ENCODE measurements around the gene ISCA2. TPM values are rescaled to one million over a fixed set of nuclear protein-coding genes. Genes with fewer than 3 reads are reported as not detected.
"Not testable (repeated sequence)": the region's sequence is repeated elsewhere in the genome, so short reads cannot be mapped to it uniquely, and the experiment has no call there.

Gene ISCA2, protein sequence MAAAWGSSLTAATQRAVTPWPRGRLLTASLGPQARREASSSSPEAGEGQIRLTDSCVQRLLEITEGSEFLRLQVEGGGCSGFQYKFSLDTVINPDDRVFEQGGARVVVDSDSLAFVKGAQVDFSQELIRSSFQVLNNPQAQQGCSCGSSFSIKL
- total RNA-seq (35.3 TPM), polyA plus RNA-seq (34.1 TPM)
- long read RNA-seq, donor 1, transcript ISCA2-204 (4 exons, 2,626 nt): major isoform, 5 of 7 reads
- long read RNA-seq, donor 1, partial matches to known transcripts: 0 of 7 reads
- long read RNA-seq, donor 1, other reads (novel, unspliced or antisense): 0 of 7 reads
- long read RNA-seq, donor 2: 0 reads
- long read RNA-seq, donor 3, transcript ISCA2-204 (4 exons, 2,626 nt): major isoform, 66 of 74 reads
- long read RNA-seq, donor 3, partial matches to known transcripts: 5 of 74 reads
- long read RNA-seq, donor 3, other reads (novel, unspliced or antisense): 0 of 74 reads
- long read RNA-seq, donor 4, transcript ISCA2-204 (4 exons, 2,626 nt): major isoform, 20 of 23 reads
- long read RNA-seq, donor 4, partial matches to known transcripts: 0 of 23 reads
- long read RNA-seq, donor 4, other reads (novel, unspliced or antisense): 0 of 23 reads
- long read RNA-seq, donor 5, transcript ISCA2-204 (4 exons, 2,626 nt): major isoform, 68 of 84 reads
- long read RNA-seq, donor 5, transcript ISCA2-203 (3 exons, 925 nt): minor isoform, 5 of 84 reads
- long read RNA-seq, donor 5, partial matches to known transcripts: 11 of 84 reads
- long read RNA-seq, donor 5, other reads (novel, unspliced or antisense): 0 of 84 reads
- long read RNA-seq, donor 6, transcript ISCA2-204 (4 exons, 2,626 nt): major isoform, 34 of 35 reads
- long read RNA-seq, donor 6, partial matches to known transcripts: 0 of 35 reads
- long read RNA-seq, donor 6, other reads (novel, unspliced or antisense): 0 of 35 reads
- long read RNA-seq, donor 7, transcript ISCA2-204 (4 exons, 2,626 nt): major isoform, 28 of 28 reads
- long read RNA-seq, donor 7, partial matches to known transcripts: 0 of 28 reads
- long read RNA-seq, donor 7, other reads (novel, unspliced or antisense): 0 of 28 reads
- long read RNA-seq, donor 8, transcript ISCA2-204 (4 exons, 2,626 nt): major isoform, 12 of 12 reads
- long read RNA-seq, donor 8, partial matches to known transcripts: 0 of 12 reads
- long read RNA-seq, donor 8, other reads (novel, unspliced or antisense): 0 of 12 reads
- long read RNA-seq, donor 9, transcript ISCA2-204 (4 exons, 2,626 nt): major isoform, 25 of 25 reads
- long read RNA-seq, donor 9, partial matches to known transcripts: 0 of 25 reads
- long read RNA-seq, donor 9, other reads (novel, unspliced or antisense): 0 of 25 reads
- long read RNA-seq, donor 10, transcript ISCA2-204 (4 exons, 2,626 nt): major isoform, 37 of 45 reads
- long read RNA-seq, donor 10, partial matches to known transcripts: 6 of 45 reads
- long read RNA-seq, donor 10, other reads (novel, unspliced or antisense): 0 of 45 reads

DNA sequence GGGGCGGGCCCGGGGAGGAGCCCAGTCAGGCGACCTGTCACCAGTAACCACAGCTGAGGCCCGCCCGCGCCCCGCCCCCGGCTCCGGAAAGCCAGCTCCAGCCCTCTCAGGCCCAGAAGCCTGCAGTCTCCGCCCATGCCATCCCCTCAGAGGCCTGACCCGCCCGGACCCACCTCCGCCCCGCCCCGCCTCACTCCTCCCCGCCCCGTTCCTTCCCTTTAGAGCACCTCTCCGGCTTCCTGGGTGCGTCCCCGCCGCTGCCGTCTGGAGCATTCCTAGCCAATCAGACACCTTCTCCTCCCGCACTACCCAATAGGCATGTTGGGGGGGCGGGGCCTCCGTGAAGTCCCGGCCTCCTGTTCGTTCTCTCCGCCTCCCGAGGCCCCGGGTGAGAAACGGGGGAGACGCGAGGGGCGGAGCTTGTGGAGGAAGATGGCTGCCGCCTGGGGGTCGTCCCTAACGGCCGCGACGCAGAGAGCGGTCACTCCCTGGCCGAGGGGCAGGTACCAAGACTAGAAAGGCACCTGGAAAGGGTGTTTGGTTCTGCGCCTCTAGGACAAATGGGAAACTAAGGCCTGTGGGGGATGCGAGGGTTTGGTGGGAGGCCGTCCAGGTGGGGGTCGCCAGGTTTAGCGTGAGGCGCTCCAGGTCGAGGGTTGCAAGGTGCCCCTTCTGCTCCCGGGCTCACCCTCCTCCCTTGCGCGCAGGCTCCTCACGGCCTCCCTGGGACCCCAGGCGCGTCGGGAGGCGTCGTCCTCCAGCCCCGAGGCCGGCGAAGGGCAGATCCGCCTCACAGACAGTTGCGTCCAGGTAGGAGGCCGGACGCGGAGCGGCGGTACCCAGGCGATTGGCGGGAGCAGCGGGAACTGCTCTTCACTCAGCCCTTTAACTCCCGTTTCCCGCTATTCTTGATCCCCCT, at the start of gene ISCA2:
TSS of gene ISCA2 (plus strand) at position 423 of the 919 bp plus-strand sequence. CDS start at position 433, 10 bp downstream.
- DNase-seq (ENCODE audit: low read depth in 6 of 9, low spot score in 9 of 9): peak; percentile 92 to 99 (median 97)
- Histone ChIP-seq H3K9me3 (ENCODE audit: control insufficient read depth in 2 of 2, insufficient read depth in 1 of 2, low read length in 1 of 2) (no peaks in the 10 kb centered on the region), H3K36me3 (ENCODE audit: control insufficient read depth in 2 of 2, insufficient read depth in 2 of 2, low read length in 1 of 2) (peaks cover 0 to 4% of the 10 kb centered on the region in 2 donors), H3K27ac (ENCODE audit: low read depth in 1 of 2, low read length in 1 of 2) (peak within 1 kb of the TSS; percentile 65 to 83), H3K4me3 (ENCODE audit: low read length in 2 of 2) (peak within 1 kb of the TSS; percentile 72 to 97), H3K27me3 (ENCODE audit: control insufficient read depth in 2 of 2, insufficient read depth in 1 of 2, low read length in 1 of 2) (peaks cover 15 to 21% of the 10 kb centered on the region in 2 donors), H3K4me1 (ENCODE audit: control insufficient read depth in 2 of 2, insufficient read depth in 2 of 2, low read length in 2 of 2) (peaks cover 15 to 20% of the 10 kb centered on the region in 2 donors)
- WGBS: under 1% methylated on average over 73 of the region's 73 CpGs

DNA sequence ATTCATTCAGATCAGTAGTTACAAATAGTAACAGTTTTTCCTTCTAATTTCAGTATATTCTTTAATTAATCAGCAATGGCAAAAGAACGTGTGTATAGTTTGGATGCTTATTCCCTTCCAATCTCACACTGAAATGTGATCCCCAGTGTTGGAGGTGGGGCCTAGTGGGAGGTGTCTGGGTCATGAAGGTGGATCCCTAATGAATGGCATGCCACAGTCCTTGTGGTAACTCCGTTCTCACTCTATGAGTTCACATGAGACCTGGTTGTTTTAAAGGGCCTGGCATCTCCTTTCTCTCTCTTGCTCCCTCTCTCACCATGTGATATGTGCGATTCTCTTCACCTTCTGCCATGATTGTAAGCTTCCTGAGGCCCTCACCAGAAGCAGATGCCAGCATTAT, 48.7 kb upstream of the ISCA2 start:
- Histone ChIP-seq H3K4me3 (ENCODE audit: low read length in 2 of 2) (no peak overlapping the region), H3K4me1 (ENCODE audit: control insufficient read depth in 2 of 2, insufficient read depth in 2 of 2, low read length in 2 of 2) (no peaks in the 10 kb centered on the region), H3K36me3 (ENCODE audit: control insufficient read depth in 2 of 2, insufficient read depth in 2 of 2, low read length in 1 of 2) (no peaks in the 10 kb centered on the region), H3K27ac (ENCODE audit: low read depth in 1 of 2, low read length in 1 of 2) (no peak overlapping the region), H3K9me3 (ENCODE audit: control insufficient read depth in 2 of 2, insufficient read depth in 1 of 2, low read length in 1 of 2) (no peaks in the 10 kb centered on the region), H3K27me3 (ENCODE audit: control insufficient read depth in 2 of 2, insufficient read depth in 1 of 2, low read length in 1 of 2) (peaks cover 0 to 3% of the 10 kb centered on the region in 2 donors)
- DNase-seq (ENCODE audit: low read depth in 6 of 9, low spot score in 9 of 9): no peak
- WGBS: 57% methylated on average over 3 of the region's 3 CpGs

- not testable (repeated sequence) for H3K4me1 ChIP-seq (ENCODE audit: control insufficient read depth in 2 of 2, insufficient read depth in 2 of 2, low read length in 2 of 2); DNase-seq (ENCODE audit: low read depth in 6 of 9, low spot score in 9 of 9); H3K27ac ChIP-seq (ENCODE audit: low read depth in 1 of 2, low read length in 1 of 2); H3K36me3 ChIP-seq (ENCODE audit: control insufficient read depth in 2 of 2, insufficient read depth in 2 of 2, low read length in 1 of 2); H3K9me3 ChIP-seq (ENCODE audit: control insufficient read depth in 2 of 2, insufficient read depth in 1 of 2, low read length in 1 of 2); H3K4me3 ChIP-seq (ENCODE audit: low read length in 2 of 2)
- WGBS: 97% methylated on average over 5 of the region's 5 CpGs
- H3K27me3 ChIP-seq (ENCODE audit: control insufficient read depth in 2 of 2, insufficient read depth in 1 of 2, low read length in 1 of 2): peaks cover 0 to 11% of the 10 kb centered on the region in 2 donors
Observed at GRCh38 chr14:74454397-74454796, 39.2 kb upstream of the ISCA2 start.

GRCh38 chr14:74456684-74457564, 36.6 kb upstream of the ISCA2 start:
- DNase-seq (ENCODE audit: low read depth in 6 of 9, low spot score in 9 of 9): no peak
- H3K4me3 ChIP-seq (ENCODE audit: low read length in 2 of 2): no peak overlapping the region
- 95% methylated on average over 17 of the region's 17 CpGs for WGBS

GRCh38 chr14:74457565-74457895, 36.0 kb upstream of the ISCA2 start:
- Histone ChIP-seq H3K4me3 (ENCODE audit: low read length in 2 of 2) (no peak overlapping the region), H3K9me3 (ENCODE audit: control insufficient read depth in 2 of 2, insufficient read depth in 1 of 2, low read length in 1 of 2) (no peaks in the 10 kb centered on the region), H3K27me3 (ENCODE audit: control insufficient read depth in 2 of 2, insufficient read depth in 1 of 2, low read length in 1 of 2) (peaks cover 0 to 11% of the 10 kb centered on the region in 2 donors), H3K27ac (ENCODE audit: low read depth in 1 of 2, low read length in 1 of 2) (no peak overlapping the region), H3K4me1 (ENCODE audit: control insufficient read depth in 2 of 2, insufficient read depth in 2 of 2, low read length in 2 of 2) (peaks cover 0 to 3% of the 10 kb centered on the region in 2 donors), H3K36me3 (ENCODE audit: control insufficient read depth in 2 of 2, insufficient read depth in 2 of 2, low read length in 1 of 2) (no peaks in the 10 kb centered on the region)
- 97% methylated on average over 4 of the region's 4 CpGs for WGBS
- DNase-seq (ENCODE audit: low read depth in 6 of 9, low spot score in 9 of 9): no peak

More at GRCh38 chr14:74456684-74457564, 36.6 kb upstream of the ISCA2 start:
- H3K4me1 ChIP-seq (ENCODE audit: control insufficient read depth in 2 of 2, insufficient read depth in 2 of 2, low read length in 2 of 2): peaks cover 0 to 3% of the 10 kb centered on the region in 2 donors
- H3K27me3 ChIP-seq (ENCODE audit: control insufficient read depth in 2 of 2, insufficient read depth in 1 of 2, low read length in 1 of 2): peaks cover 0 to 11% of the 10 kb centered on the region in 2 donors
- no peaks in the 10 kb centered on the region for H3K36me3 ChIP-seq (ENCODE audit: control insufficient read depth in 2 of 2, insufficient read depth in 2 of 2, low read length in 1 of 2)
- H3K9me3 ChIP-seq (ENCODE audit: control insufficient read depth in 2 of 2, insufficient read depth in 1 of 2, low read length in 1 of 2): no peaks in the 10 kb centered on the region
- no peak overlapping the region for H3K27ac ChIP-seq (ENCODE audit: low read depth in 1 of 2, low read length in 1 of 2)

- Histone ChIP-seq H3K9me3 (ENCODE audit: control insufficient read depth in 2 of 2, insufficient read depth in 1 of 2, low read length in 1 of 2) (no peaks in the 10 kb centered on the region), H3K4me1 (ENCODE audit: control insufficient read depth in 2 of 2, insufficient read depth in 2 of 2, low read length in 2 of 2) (peaks cover 0 to 3% of the 10 kb centered on the region in 2 donors), H3K27me3 (ENCODE audit: control insufficient read depth in 2 of 2, insufficient read depth in 1 of 2, low read length in 1 of 2) (peaks cover 0 to 11% of the 10 kb centered on the region in 2 donors), H3K27ac (ENCODE audit: low read depth in 1 of 2, low read length in 1 of 2) (no peak overlapping the region), H3K4me3 (ENCODE audit: low read length in 2 of 2) (no peak overlapping the region), H3K36me3 (ENCODE audit: control insufficient read depth in 2 of 2, insufficient read depth in 2 of 2, low read length in 1 of 2) (no peaks in the 10 kb centered on the region)
- 86% methylated on average over 10 of the region's 10 CpGs for WGBS
- DNase-seq (ENCODE audit: low read depth in 6 of 9, low spot score in 9 of 9): peak in 1 of 9 donors; percentile 6
Observed at GRCh38 chr14:74459289-74459946, 34.1 kb upstream of the ISCA2 start.

GRCh38 chr14:74459976-74460375, 33.6 kb upstream of the ISCA2 start:
- no peak overlapping the region for H3K4me3 ChIP-seq (ENCODE audit: low read length in 2 of 2)
- H3K27ac ChIP-seq (ENCODE audit: low read depth in 1 of 2, low read length in 1 of 2): no peak overlapping the region
- H3K36me3 ChIP-seq (ENCODE audit: control insufficient read depth in 2 of 2, insufficient read depth in 2 of 2, low read length in 1 of 2): no peaks in the 10 kb centered on the region
- peaks cover 0 to 3% of the 10 kb centered on the region in 2 donors for H3K4me1 ChIP-seq (ENCODE audit: control insufficient read depth in 2 of 2, insufficient read depth in 2 of 2, low read length in 2 of 2)
- no peaks in the 10 kb centered on the region for H3K9me3 ChIP-seq (ENCODE audit: control insufficient read depth in 2 of 2, insufficient read depth in 1 of 2, low read length in 1 of 2)
- H3K27me3 ChIP-seq (ENCODE audit: control insufficient read depth in 2 of 2, insufficient read depth in 1 of 2, low read length in 1 of 2): peaks cover 0 to 11% of the 10 kb centered on the region in 2 donors
- DNase-seq (ENCODE audit: low read depth in 6 of 9, low spot score in 9 of 9): no peak
- WGBS: 68% methylated on average over 6 of the region's 6 CpGs
